LoVo (cell line): ENCODE data around the gene TFF1.
"Not testable (repeated sequence)": the region's sequence is repeated elsewhere in the genome, so short reads cannot be mapped to it uniquely, and the experiment has no call there.

Experiments used
- DNase-seq: peaks from one replicate; pipeline ENCODE4 v3.0.0-alpha.2; 2016; ENCODE audit warnings: low spot score

TFF1 gene

GRCh38 chr21:42366292-42367010 is at the start of gene TFF1:
TSS of gene TFF1 (minus strand) at chr21:42366535. CDS start at chr21:42366495, 40 bp downstream.
- peak; percentile 43 for DNase-seq

GRCh38 chr21:42414928-42415769 is 48.8 kb upstream of the TFF1 start:
- DNase-seq, result no peak

- DNase-seq, result no peak
Measured at GRCh38 chr21:42414553-42414927, 48.2 kb upstream of the TFF1 start.

- DNase-seq, result no peak
Measured at GRCh38 chr21:42414066-42414465, 47.7 kb upstream of the TFF1 start.

- DNase-seq, result no peak
Measured at GRCh38 chr21:42413500-42413899, 47.2 kb upstream of the TFF1 start.

- no peak for DNase-seq
Measured at GRCh38 chr21:42413093-42413492, 46.8 kb upstream of the TFF1 start.

GRCh38 chr21:42412636-42412933 is 46.2 kb upstream of the TFF1 start:
- DNase-seq, result no peak

- no peak for DNase-seq
Measured at GRCh38 chr21:42411891-42412635, 45.7 kb upstream of the TFF1 start.

GRCh38 chr21:42411197-42411869 is 45.0 kb upstream of the TFF1 start:
- DNase-seq, result no peak

- DNase-seq, result no peak
Measured at GRCh38 chr21:42409366-42409765, 43.0 kb upstream of the TFF1 start.

GRCh38 chr21:42408718-42409117 is 42.4 kb upstream of the TFF1 start:
- DNase-seq, result not testable (repeated sequence)

- no peak for DNase-seq
Measured at GRCh38 chr21:42407476-42407875, 41.1 kb upstream of the TFF1 start.

GRCh38 chr21:42406866-42407265 is 40.5 kb upstream of the TFF1 start:
- no peak for DNase-seq

- no peak for DNase-seq
Measured at GRCh38 chr21:42406201-42406621, 39.9 kb upstream of the TFF1 start.

GRCh38 chr21:42405064-42406013 is 39.0 kb upstream of the TFF1 start:
- DNase-seq, result no peak

- DNase-seq, result no peak
Measured at GRCh38 chr21:42404539-42404938, 38.2 kb upstream of the TFF1 start.

- no peak for DNase-seq
Measured at GRCh38 chr21:42403611-42404231, 37.4 kb upstream of the TFF1 start, which contains the start of gene UBASH3A. TSS of gene UBASH3A (plus strand) at chr21:42403902. CDS start at chr21:42403946, 44 bp downstream.

GRCh38 chr21:42401820-42402251 is 35.5 kb upstream of the TFF1 start:
- DNase-seq, result no peak

GRCh38 chr21:42401154-42401553 is 34.8 kb upstream of the TFF1 start:
- no peak for DNase-seq

GRCh38 chr21:42400525-42400924 is 34.2 kb upstream of the TFF1 start:
- no peak for DNase-seq
